ENCODE results near the gene GTF2IRD1. TPM values are rescaled to one million over a fixed set of nuclear protein-coding genes. Genes with fewer than 3 reads are reported as not detected.
"Not testable (repeated sequence)": the region's sequence is repeated elsewhere in the genome, so short reads cannot be mapped to it uniquely, and the experiment has no call there.

Gene GTF2IRD1
- total RNA-seq, 1 donor from 2014 or later = 0.39 TPM

GRCh38 chr7:74632505-74632904 is 178.8 kb downstream of the GTF2IRD1 start:
- intact Hi-C loops (cut with micrococcal nuclease) = no loop called here

DNA sequence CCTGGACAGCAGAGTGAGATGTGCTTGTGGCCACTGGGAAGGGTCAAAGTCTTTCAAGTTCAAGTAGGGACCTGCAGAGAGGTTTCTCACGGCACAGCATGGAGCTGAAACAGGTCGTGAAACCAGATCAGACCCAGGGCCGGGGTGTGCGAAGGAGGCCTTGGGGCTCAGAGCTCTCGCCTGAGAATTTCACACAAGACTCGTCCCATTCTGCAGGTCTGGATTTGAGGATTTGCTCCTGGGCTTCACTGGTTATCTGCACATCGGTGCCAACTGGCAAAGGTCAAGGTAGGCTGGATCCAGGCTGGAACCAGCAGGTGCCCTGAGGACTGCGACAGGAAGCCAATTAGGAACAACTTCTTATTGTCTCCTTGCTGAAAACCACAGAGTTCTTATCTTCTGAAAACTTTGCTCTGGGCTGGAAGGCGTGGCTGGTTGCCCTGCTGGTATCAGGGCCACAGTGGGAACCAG is 179.8 kb downstream of the GTF2IRD1 start:
- intact Hi-C loops (cut with micrococcal nuclease) = no loop called here

GRCh38 chr7:74637745-74638144 is 184.0 kb downstream of the GTF2IRD1 start:
- intact Hi-C loops (cut with micrococcal nuclease) = no loop called here

GRCh38 chr7:74650055-74650454 is 196.3 kb downstream of the GTF2IRD1 start:
- intact Hi-C loops (cut with micrococcal nuclease) = not testable (repeated sequence)

DNA sequence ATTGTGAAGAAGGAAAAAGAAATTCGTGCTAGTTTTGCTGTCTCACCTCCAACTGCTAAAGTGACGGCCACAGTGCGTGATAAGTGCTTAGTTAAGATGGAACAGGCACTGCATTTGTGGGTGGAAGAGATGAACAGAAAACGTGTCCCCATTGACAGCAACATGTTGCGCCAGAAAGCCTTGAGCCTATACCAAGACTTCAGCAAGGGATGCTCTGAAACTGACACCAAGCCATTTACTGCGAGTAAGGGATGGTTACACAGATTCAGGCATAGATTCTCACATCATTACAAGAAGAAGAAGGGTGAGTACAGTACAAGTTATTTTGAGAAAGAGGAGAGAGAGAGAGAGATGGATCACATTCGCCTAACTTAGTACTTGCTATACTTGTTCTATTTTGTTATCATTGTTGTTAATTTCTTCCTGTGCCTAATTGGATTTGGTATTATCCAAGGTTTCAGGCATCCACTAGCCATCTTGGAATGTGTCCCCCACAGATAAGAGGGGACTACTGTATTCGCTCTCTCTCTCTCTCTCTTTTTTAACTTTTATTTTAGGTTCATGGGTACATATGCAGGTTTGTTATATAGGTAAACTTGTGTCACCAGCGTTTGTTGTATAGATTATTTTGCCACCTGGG is 196.9 kb downstream of the GTF2IRD1 start:
- intact Hi-C loops (cut with micrococcal nuclease) = not testable (repeated sequence)

DNA sequence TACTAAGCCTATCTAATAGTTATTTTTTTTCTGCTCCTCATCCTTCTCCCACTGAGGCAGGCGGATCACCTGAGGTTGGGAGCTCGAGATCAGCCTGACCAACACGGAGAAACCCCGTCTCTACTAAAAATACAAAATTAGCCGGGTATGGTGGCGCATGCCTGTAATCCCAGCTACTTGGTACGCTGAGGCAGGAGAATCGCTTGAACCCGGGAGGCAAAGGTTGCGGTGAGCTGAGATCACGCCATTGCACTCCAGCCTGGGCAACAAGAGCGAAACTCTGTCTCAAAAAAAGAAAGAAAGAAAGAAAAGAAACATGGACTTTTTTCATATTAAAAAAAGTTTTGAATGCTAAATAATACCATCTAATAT is 197.4 kb downstream of the GTF2IRD1 start:
- intact Hi-C loops (cut with micrococcal nuclease) = not testable (repeated sequence)

Other genes starting within 250 kb of the GTF2IRD1 start
- 30.9 and 31.3 TPM in 2 replicates for gene LAT2, start 243.9 kb upstream of the GTF2IRD1 start, total RNA-seq
- 69.5 and 70.4 TPM in 2 replicates for gene RFC2, start 199.5 kb upstream of the GTF2IRD1 start, total RNA-seq
- gene CLIP2, start 164.5 kb upstream of the GTF2IRD1 start, total RNA-seq = 1.0 and 1.3 TPM in 2 replicates
- 167 and 169 TPM in 2 replicates for gene GTF2I, start 203.8 kb downstream of the GTF2IRD1 start, total RNA-seq